ENCODE data around the gene PRRG1. TPM values are rescaled to one million over a fixed set of nuclear protein-coding genes. Genes with fewer than 3 reads are reported as not detected.

PRRG1 gene
- total and polyA plus RNA-seq, 2 donors (not counting 1 experiment from before 2014, with no cell fraction given): 10.2 to 15.5 TPM

DNA sequence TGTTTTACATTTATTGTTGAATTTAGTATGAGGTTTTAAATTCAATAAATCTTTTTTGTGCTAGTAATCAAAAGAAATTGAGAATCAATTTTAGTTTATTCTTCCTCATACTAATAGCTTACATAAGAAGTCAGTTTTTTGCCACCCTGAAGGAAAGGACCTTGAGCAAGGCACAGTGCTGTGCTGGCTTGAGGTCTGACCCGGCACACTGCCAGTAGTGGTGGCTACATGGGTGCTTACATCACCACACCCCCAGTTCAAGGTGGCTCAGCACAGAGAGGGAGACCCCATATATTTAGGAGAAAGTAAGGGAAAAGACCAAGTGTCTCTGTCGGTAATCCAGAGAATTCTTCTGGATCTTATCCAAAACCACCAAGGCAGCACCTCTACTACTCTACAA, 136.3 kb downstream of the PRRG1 start:
- Histone ChIP-seq H3K27me3 (ENCODE audit: control insufficient read depth, insufficient read depth, low read length) (no peaks in the 10 kb centered on the region), H3K27ac (ENCODE audit: insufficient read depth, low read length) (no peak overlapping the region), H3K79me2 (ENCODE audit: control insufficient read depth, insufficient read depth, low read length) (no peaks in the 10 kb centered on the region), H3K9me3 (ENCODE audit: control insufficient read depth, insufficient read depth, low read depth, low read length) (no peaks in the 10 kb centered on the region), H3K4me3 (replicated peaks in 1 of 4; ENCODE audit: control extremely low read depth in 1 of 4, insufficient read depth in 1 of 4, low read depth in 3 of 4, low read length in 4 of 4) (no peak overlapping the region), H2AFZ (ENCODE audit: low read length) (no peak overlapping the region), H3K4me1 (ENCODE audit: control insufficient read depth, extremely low read depth, insufficient read depth, low read length) (no peaks in the 10 kb centered on the region), H3K9ac (ENCODE audit: insufficient read depth, low read length) (no peak overlapping the region), H3K36me3 (ENCODE audit: control insufficient read depth, insufficient read depth, low read length) (no peaks in the 10 kb centered on the region), H3K4me2 (ENCODE audit: extremely low read depth, insufficient read depth, low read length) (no peak overlapping the region), H4K20me1 (ENCODE audit: control insufficient read depth, extremely low read depth, insufficient read depth, low read length) (no peaks in the 10 kb centered on the region)
- TF ChIP-seq EZH2 (IDR thresholded peaks at IDR 0.05; ENCODE audit: low read length, missing control alignments): no peak
- TF ChIP-seq, protein P1, sequence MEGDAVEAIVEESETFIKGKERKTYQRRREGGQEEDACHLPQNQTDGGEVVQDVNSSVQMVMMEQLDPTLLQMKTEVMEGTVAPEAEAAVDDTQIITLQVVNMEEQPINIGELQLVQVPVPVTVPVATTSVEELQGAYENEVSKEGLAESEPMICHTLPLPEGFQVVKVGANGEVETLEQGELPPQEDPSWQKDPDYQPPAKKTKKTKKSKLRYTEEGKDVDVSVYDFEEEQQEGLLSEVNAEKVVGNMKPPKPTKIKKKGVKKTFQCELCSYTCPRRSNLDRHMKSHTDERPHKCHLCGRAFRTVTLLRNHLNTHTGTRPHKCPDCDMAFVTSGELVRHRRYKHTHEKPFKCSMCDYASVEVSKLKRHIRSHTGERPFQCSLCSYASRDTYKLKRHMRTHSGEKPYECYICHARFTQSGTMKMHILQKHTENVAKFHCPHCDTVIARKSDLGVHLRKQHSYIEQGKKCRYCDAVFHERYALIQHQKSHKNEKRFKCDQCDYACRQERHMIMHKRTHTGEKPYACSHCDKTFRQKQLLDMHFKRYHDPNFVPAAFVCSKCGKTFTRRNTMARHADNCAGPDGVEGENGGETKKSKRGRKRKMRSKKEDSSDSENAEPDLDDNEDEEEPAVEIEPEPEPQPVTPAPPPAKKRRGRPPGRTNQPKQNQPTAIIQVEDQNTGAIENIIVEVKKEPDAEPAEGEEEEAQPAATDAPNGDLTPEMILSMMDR (conservative IDR thresholded peaks at IDR 0.05 in 1 of 2, IDR thresholded peaks at IDR 0.05 in 1 of 2; ENCODE audit: low read depth in 1 of 2, low read length in 2 of 2): no peak
- DNase-seq (ENCODE audit: low read depth in 2 of 2): no peak

- H3K4me2 ChIP-seq (ENCODE audit: extremely low read depth, insufficient read depth, low read length): no peak overlapping the region
- H3K9ac ChIP-seq (ENCODE audit: insufficient read depth, low read length): no peak overlapping the region
- H2AFZ ChIP-seq (ENCODE audit: low read length): no peak overlapping the region
- no peak for DNase-seq (ENCODE audit: low read depth in 2 of 2)
- no peaks in the 10 kb centered on the region for H4K20me1 ChIP-seq (ENCODE audit: control insufficient read depth, extremely low read depth, insufficient read depth, low read length)
- no peak overlapping the region for H3K4me3 ChIP-seq (replicated peaks in 1 of 4; ENCODE audit: control extremely low read depth in 1 of 4, insufficient read depth in 1 of 4, low read depth in 3 of 4, low read length in 4 of 4)
- no peak overlapping the region for H3K27ac ChIP-seq (ENCODE audit: insufficient read depth, low read length)
- H3K27me3 ChIP-seq (ENCODE audit: control insufficient read depth, insufficient read depth, low read length): no peaks in the 10 kb centered on the region
- H3K79me2 ChIP-seq (ENCODE audit: control insufficient read depth, insufficient read depth, low read length): no peaks in the 10 kb centered on the region
- H3K36me3 ChIP-seq (ENCODE audit: control insufficient read depth, insufficient read depth, low read length): no peaks in the 10 kb centered on the region
- no peaks in the 10 kb centered on the region for H3K9me3 ChIP-seq (ENCODE audit: control insufficient read depth, insufficient read depth, low read depth, low read length)
- no peaks in the 10 kb centered on the region for H3K4me1 ChIP-seq (ENCODE audit: control insufficient read depth, extremely low read depth, insufficient read depth, low read length)
- TF ChIP-seq, protein P1 (conservative IDR thresholded peaks at IDR 0.05 in 1 of 2, IDR thresholded peaks at IDR 0.05 in 1 of 2; ENCODE audit: low read depth in 1 of 2, low read length in 2 of 2): no peak
- no peak for TF ChIP-seq EZH2 (IDR thresholded peaks at IDR 0.05; ENCODE audit: low read length, missing control alignments)
Measured at GRCh38 chrX:37487271-37487670, 138.1 kb downstream of the PRRG1 start.

- Histone ChIP-seq H3K9ac (ENCODE audit: insufficient read depth, low read length) (no peak overlapping the region), H3K36me3 (ENCODE audit: control insufficient read depth, insufficient read depth, low read length) (no peaks in the 10 kb centered on the region), H3K4me3 (replicated peaks in 1 of 4; ENCODE audit: control extremely low read depth in 1 of 4, insufficient read depth in 1 of 4, low read depth in 3 of 4, low read length in 4 of 4) (no peak overlapping the region), H4K20me1 (ENCODE audit: control insufficient read depth, extremely low read depth, insufficient read depth, low read length) (no peaks in the 10 kb centered on the region), H3K27ac (ENCODE audit: insufficient read depth, low read length) (no peak overlapping the region), H3K27me3 (ENCODE audit: control insufficient read depth, insufficient read depth, low read length) (no peaks in the 10 kb centered on the region), H2AFZ (ENCODE audit: low read length) (no peak overlapping the region), H3K4me1 (ENCODE audit: control insufficient read depth, extremely low read depth, insufficient read depth, low read length) (no peaks in the 10 kb centered on the region), H3K4me2 (ENCODE audit: extremely low read depth, insufficient read depth, low read length) (no peak overlapping the region), H3K9me3 (ENCODE audit: control insufficient read depth, insufficient read depth, low read depth, low read length) (no peaks in the 10 kb centered on the region), H3K79me2 (ENCODE audit: control insufficient read depth, insufficient read depth, low read length) (no peaks in the 10 kb centered on the region)
- no peak for DNase-seq (ENCODE audit: low read depth in 2 of 2)
- TF ChIP-seq, protein P1 (conservative IDR thresholded peaks at IDR 0.05 in 1 of 2, IDR thresholded peaks at IDR 0.05 in 1 of 2; ENCODE audit: low read depth in 1 of 2, low read length in 2 of 2): no peak
- no peak for TF ChIP-seq EZH2 (IDR thresholded peaks at IDR 0.05; ENCODE audit: low read length, missing control alignments)
Measured at GRCh38 chrX:37488323-37488722, 139.2 kb downstream of the PRRG1 start.

All from fibroblast of lung (primary cell).